Type B pancreatic cell (in vitro differentiated cells): ENCODE data around the gene DDX31. TPM values are rescaled to one million over a fixed set of nuclear protein-coding genes. Genes with fewer than 3 reads are reported as not detected.

Experiments used
- DNase-seq: peaks from one replicate; pipeline ENCODE4 v3.0.0; 2021; ENCODE audit warnings: mixed read lengths; ENCODE audit not compliant: unreplicated experiment; ENCODE audit errors: extremely low spot score
- H3K27ac Mint-ChIP-seq: 2 replicates; pipeline ENCODE4 v1.8.0; 2021; ENCODE audit warnings: mild to moderate bottlenecking, mixed read lengths
- H3K27me3 Mint-ChIP-seq: 2 replicates; pipeline ENCODE4 v1.8.0; 2021; ENCODE audit warnings: mixed read lengths
- H3K36me3 Mint-ChIP-seq: 2 replicates; pipeline ENCODE4 v1.8.0; 2021; ENCODE audit warnings: mixed read lengths
- H3K4me1 Mint-ChIP-seq: one replicate; pipeline ENCODE4 v1.8.0; 2021; ENCODE audit warnings: mixed read lengths; ENCODE audit not compliant: unreplicated experiment
- H3K4me3 Mint-ChIP-seq: 2 replicates; pipeline ENCODE4 v1.8.0; 2021; ENCODE audit warnings: mild to moderate bottlenecking, mixed read lengths
- H3K9me3 Mint-ChIP-seq: 2 replicates; pipeline ENCODE4 v1.8.0; 2021; ENCODE audit warnings: mixed read lengths
- total RNA-seq: library from RNA; stranded (reverse); gene quantifications from 2 replicates; pipeline ENCODE4 v1.2.1, GENCODE V29; 2021; ENCODE audit warnings: low replicate concordance
- TF ChIP-seq, protein P1 (sequence below): fragments of 200-600 bp; sonication (generic); conservative IDR thresholded peaks from 2 replicates; pipeline ENCODE4 v1.5.0; 2021; ENCODE audit warnings: antibody characterized with exemption, mild to moderate bottlenecking

The DDX31 gene
- total RNA-seq, 1 donor from 2014 or later = 19.6 TPM

DNA sequence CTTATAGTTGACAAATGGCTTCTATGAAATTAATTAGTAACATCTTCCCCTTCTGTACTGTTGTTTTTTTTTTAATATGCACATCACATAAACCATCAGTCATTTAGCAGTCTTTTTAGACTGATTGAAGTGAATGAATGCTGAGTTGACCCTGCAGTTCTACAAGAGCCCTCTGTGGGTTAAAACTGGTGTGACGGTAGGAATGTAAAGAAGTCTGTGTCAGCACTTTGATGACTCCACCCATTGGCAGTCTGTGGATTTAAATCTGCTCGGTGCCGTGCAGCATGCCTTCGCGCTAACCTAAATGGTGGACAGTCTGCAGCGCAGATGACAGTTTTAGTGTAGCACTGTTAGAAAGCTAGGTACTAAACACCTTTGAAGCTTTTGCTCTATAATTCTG, 3.6 kb upstream of the DDX31 start:
- peaks cover 9% of the 10 kb centered on the region for H3K9me3 Mint-ChIP-seq
- H3K4me1 Mint-ChIP-seq = peaks cover 15% of the 10 kb centered on the region
- no peaks in the 10 kb centered on the region for H3K27me3 Mint-ChIP-seq
- TF ChIP-seq, protein P1, sequence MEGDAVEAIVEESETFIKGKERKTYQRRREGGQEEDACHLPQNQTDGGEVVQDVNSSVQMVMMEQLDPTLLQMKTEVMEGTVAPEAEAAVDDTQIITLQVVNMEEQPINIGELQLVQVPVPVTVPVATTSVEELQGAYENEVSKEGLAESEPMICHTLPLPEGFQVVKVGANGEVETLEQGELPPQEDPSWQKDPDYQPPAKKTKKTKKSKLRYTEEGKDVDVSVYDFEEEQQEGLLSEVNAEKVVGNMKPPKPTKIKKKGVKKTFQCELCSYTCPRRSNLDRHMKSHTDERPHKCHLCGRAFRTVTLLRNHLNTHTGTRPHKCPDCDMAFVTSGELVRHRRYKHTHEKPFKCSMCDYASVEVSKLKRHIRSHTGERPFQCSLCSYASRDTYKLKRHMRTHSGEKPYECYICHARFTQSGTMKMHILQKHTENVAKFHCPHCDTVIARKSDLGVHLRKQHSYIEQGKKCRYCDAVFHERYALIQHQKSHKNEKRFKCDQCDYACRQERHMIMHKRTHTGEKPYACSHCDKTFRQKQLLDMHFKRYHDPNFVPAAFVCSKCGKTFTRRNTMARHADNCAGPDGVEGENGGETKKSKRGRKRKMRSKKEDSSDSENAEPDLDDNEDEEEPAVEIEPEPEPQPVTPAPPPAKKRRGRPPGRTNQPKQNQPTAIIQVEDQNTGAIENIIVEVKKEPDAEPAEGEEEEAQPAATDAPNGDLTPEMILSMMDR = peak; percentile 53
- peak overlapping the region; percentile 79 for H3K4me3 Mint-ChIP-seq
- H3K27ac Mint-ChIP-seq = peak overlapping the region; percentile 74
- DNase-seq = no peak
- H3K36me3 Mint-ChIP-seq = peaks cover 22% of the 10 kb centered on the region

DNA sequence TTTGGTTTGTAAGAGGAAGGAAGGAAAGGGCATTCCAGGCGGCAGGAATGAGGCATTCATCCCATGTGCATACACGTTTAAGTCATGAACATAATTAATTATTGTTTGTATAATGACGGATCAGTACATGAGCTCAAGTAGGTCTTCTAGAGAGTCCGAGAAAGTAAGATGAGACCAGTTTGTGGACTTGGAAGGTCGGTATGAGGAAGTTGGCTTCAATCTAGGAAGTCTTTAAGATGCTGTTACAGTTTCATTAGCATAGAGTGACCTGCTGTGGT, 2.6 kb upstream of the DDX31 start:
- DNase-seq = no peak
- Mint-ChIP-seq H3K27me3 (no peaks in the 10 kb centered on the region), H3K27ac (peak overlapping the region; percentile 91)

DNA sequence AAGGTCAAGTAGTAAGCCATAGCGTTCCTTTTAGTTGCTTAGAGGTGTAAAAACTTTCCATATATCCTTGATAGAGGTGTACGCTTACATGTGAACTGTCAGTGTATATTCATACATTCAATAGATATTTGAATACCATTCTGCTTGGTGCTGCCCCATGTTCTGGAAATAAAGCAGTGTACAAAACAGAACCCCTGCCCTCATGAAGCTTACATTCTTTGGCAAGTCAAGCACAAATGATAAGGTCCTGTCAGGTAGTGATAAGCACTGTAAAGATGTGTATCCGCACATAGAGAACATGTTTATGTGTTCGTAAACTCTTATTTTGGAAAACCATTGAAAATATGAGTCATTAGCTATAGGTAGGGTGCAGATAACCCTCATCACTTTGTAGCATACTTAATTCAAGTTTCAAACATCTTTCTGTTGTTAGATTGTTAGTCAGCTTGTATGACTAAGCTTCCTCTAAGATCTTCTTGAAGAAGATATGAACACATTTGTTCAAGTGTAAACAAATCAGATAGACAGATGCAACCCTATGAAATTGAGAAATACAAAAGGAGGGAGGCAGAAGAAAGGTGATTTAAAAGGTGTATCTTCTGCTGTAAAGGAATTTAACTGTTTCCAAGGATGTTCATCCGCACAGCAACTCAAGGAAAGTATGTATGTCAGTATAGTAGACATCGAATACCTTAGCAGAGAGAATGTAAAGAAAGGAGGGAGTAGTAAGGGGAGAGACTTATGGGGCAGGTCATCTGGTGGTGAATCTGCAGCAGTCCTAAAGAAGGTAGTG, 2.0 kb upstream of the DDX31 start:
- no peak for DNase-seq
- H3K4me1 Mint-ChIP-seq = peaks cover 24% of the 10 kb centered on the region
- peaks cover 9% of the 10 kb centered on the region for H3K9me3 Mint-ChIP-seq
- TF ChIP-seq, protein P1 = no peak
- H3K27ac Mint-ChIP-seq = peak overlapping the region; percentile 91
- peak overlapping the region; percentile 89 for H3K4me3 Mint-ChIP-seq
- H3K27me3 Mint-ChIP-seq = no peaks in the 10 kb centered on the region
- peaks cover 19% of the 10 kb centered on the region for H3K36me3 Mint-ChIP-seq

More for the DNA sequence above, 2.6 kb upstream of the DDX31 start:
- Mint-ChIP-seq H3K4me3 (peak overlapping the region; percentile 89), H3K36me3 (peaks cover 21% of the 10 kb centered on the region), H3K9me3 (peaks cover 9% of the 10 kb centered on the region), H3K4me1 (peaks cover 24% of the 10 kb centered on the region)
- TF ChIP-seq, protein P1 = no peak

DNA sequence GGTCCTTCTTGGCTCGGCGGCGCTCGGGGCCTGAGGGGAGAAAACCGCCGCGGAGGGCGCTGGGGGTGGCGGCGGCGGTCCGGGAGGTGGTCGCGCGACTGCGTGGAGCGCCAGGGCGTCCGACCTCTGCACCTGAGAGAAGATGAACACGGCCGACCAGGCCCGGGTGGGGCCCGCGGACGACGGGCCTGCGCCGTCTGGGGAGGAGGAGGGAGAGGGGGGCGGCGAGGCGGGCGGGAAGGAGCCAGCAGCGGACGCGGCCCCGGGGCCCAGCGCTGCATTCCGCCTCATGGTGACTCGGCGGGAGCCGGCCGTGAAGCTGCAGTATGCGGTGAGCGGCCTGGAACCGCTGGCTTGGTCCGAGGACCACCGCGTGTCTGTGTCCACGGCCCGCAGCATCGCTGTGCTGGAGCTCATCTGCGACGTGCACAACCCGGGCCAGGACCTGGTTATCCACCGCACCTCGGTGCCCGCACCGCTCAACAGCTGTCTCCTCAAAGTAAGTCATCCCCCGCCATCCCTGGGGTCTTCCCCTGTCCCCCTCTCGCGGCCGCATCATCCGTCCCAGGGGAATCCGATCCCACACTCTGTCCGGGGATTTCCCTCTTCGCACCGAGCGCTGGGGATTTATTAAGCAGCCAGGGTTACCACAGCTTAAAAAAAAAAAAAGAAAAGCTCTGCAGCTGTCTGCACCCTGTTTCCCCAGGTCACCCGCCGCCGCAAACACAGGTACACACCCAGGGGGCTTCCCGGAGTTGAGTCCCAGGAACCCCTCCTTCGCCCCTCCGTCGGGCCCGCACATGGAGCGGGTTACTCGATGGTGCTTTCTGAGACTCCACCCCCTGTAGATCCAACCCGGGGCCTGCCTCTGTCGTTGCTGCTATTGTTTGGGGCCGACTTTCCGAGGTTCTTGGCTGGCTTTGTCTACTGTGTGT, 941 bp upstream of the DDX31 start, which contains the start of gene GTF3C4:
Gene GTF3C4 (plus strand): TSS at position 8 of the 935 bp plus-strand sequence. CDS start 135 bp downstream, at position 143.
- Mint-ChIP-seq H3K27me3 (no peaks in the 10 kb centered on the region), H3K9me3 (peaks cover 9% of the 10 kb centered on the region), H3K36me3 (peaks cover 19% of the 10 kb centered on the region), H3K4me1 (peaks cover 24% of the 10 kb centered on the region), H3K4me3 (peak within 1 kb of the TSS; percentile 89), H3K27ac (peak within 1 kb of the TSS; percentile 91)
- TF ChIP-seq, protein P1 = no peak
- DNase-seq = no peak

DNA sequence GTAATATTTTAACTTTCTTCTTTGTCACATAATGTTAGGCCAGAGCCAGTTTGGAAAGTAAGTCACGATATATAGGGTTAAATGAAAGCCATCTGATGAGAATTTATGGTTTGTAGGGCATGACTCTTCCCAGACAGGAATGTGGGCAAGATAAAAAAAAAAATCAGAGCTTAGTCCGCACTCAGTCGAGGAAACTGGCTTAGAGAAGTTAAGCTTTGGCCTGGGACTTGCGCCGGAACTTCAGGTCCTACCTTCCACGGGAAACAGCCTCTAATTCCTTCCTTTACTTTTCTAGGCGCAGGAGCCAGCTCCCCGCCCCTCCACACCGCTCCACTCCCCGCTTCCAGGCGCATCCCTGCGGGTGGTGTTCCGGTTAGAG, 475 bp downstream of the DDX31 start:
- DNase-seq = no peak
- TF ChIP-seq, protein P1 = no peak
- peaks cover 24% of the 10 kb centered on the region for H3K4me1 Mint-ChIP-seq
- no peaks in the 10 kb centered on the region for H3K27me3 Mint-ChIP-seq
- H3K9me3 Mint-ChIP-seq = peaks cover 9% of the 10 kb centered on the region
- peaks cover 19% of the 10 kb centered on the region for H3K36me3 Mint-ChIP-seq
- H3K27ac Mint-ChIP-seq = peak overlapping the region; percentile 91
- H3K4me3 Mint-ChIP-seq = peak overlapping the region; percentile 89
